Uterus (tissue), 4 donors: ENCODE results near the gene GIMAP1. TPM values are rescaled to one million over a fixed set of nuclear protein-coding genes. Genes with fewer than 3 reads are reported as not detected.

Source experiments
- DNase-seq, 2 donors: peaks; one replicate each; pipeline ENCODE4 v3.0.0-alpha.2; 2019 to 2020
- H3K27ac ChIP-seq, 2 donors: fragments of 200-600 bp; sonication (generic); 1 replicate in 1 of 2; 2 replicates in 1 of 2; pipeline ENCODE4 v1.5.1; 2016 to 2018
- H3K27me3 ChIP-seq, 2 donors: fragments of 200-600 bp; sonication (generic); one replicate each; pipeline ENCODE4 v1.5.1; 2018 to 2019; ENCODE audit warnings: control low read depth in 1 of 2
- H3K36me3 ChIP-seq, 2 donors: fragments of 200-600 bp; sonication (generic); one replicate each; pipeline ENCODE4 v1.5.1; 2019; ENCODE audit warnings: control low read depth in 1 of 2
- H3K4me1 ChIP-seq, 2 donors: fragments of 200-600 bp; sonication (generic); one replicate each; pipeline ENCODE4 v1.5.1; 2018 to 2019; ENCODE audit warnings: control low read depth in 1 of 2
- H3K4me3 ChIP-seq, 2 donors: fragments of 200-600 bp; sonication (generic); 1 replicate in 1 of 2; 2 replicates in 1 of 2; pipeline ENCODE4 v1.5.1; 2018 to 2019; ENCODE audit warnings: mild to moderate bottlenecking in 1 of 2
- H3K9me3 ChIP-seq, 2 donors: fragments of 200-600 bp; sonication (generic); one replicate each; pipeline ENCODE4 v1.5.1; 2019; ENCODE audit warnings: control low read depth in 1 of 2
- CTCF ChIP-seq, 4 experiments: fragments of 200-600 bp in 2 of 4; fragments of 450-650 bp in 2 of 4; sonication (generic) in 2 of 4; IDR thresholded peaks; one replicate each; pipeline ENCODE4 v1.5.1; 2016 to 2019; ENCODE audit warnings: antibody characterized with exemption in 4 of 4, mild to moderate bottlenecking in 2 of 4, moderate library complexity in 1 of 4
- POLR2A ChIP-seq, 2 donors: fragments of 450-650 bp; IDR thresholded peaks; one replicate each; pipeline ENCODE4 v1.6.1; 2016; ENCODE audit warnings: antibody characterized with exemption in 2 of 2, mild to moderate bottlenecking in 1 of 2, moderate library complexity in 1 of 2
- intact Hi-C: fragments of 100-400 bp; cut with DNase I; formaldehyde crosslinking; loops from one replicate; pipeline ENCODE4 v1.15.1; 2023; ENCODE audit warnings: low total_unique reads
- total RNA-seq, 4 donors: library from RNA; depleted of rRNA in 3 of 4; stranded (reverse); fragments of >200 nt in 3 of 4; gene quantifications; one replicate each; pipeline versions ENCODE4 v1.1.0 to v1.2.4, GENCODE V29; 2014 to 2023
- donor health status: DM: yes; HTN: yes; CAD: no.

The GIMAP1 gene
- total RNA-seq, 4 donors from 2014 or later: 4.0 to 19.1 (median 9.9) TPM

- Histone ChIP-seq H3K9me3 (no peaks in the 10 kb centered on the region), H3K27ac (no peak overlapping the region), H3K27me3 (no peaks in the 10 kb centered on the region), H3K4me3 (no peak overlapping the region), H3K36me3 (no peaks in the 10 kb centered on the region), H3K4me1 (no peaks in the 10 kb centered on the region)
- TF ChIP-seq POLR2A (IDR thresholded peaks at IDR 0.05): no peak
- TF ChIP-seq CTCF (IDR thresholded peaks at IDR 0.05): no peak
- no peak for DNase-seq
- intact Hi-C loops: no loop called here
Observed at GRCh38 chr7:150719960-150720891, 3.8 kb downstream of the GIMAP1 start.

GRCh38 chr7:150721970-150722373 lies 5.6 kb downstream of the GIMAP1 start:
- H3K4me3 ChIP-seq: no peak overlapping the region
- H3K9me3 ChIP-seq: no peaks in the 10 kb centered on the region
- intact Hi-C loops: no loop called here
- no peak overlapping the region for H3K27ac ChIP-seq
- H3K27me3 ChIP-seq: no peaks in the 10 kb centered on the region
- no peaks in the 10 kb centered on the region for H3K36me3 ChIP-seq
- TF ChIP-seq POLR2A (IDR thresholded peaks at IDR 0.05) (no peak), CTCF (IDR thresholded peaks at IDR 0.05) (no peak)
- no peaks in the 10 kb centered on the region for H3K4me1 ChIP-seq
- no peak for DNase-seq

GRCh38 chr7:150722431-150722931 lies 6.1 kb downstream of the GIMAP1 start:
- no peak overlapping the region for H3K4me3 ChIP-seq
- H3K27ac ChIP-seq: no peak overlapping the region
- no peaks in the 10 kb centered on the region for H3K27me3 ChIP-seq
- no peaks in the 10 kb centered on the region for H3K9me3 ChIP-seq
- intact Hi-C loops: no loop called here
- H3K36me3 ChIP-seq: no peaks in the 10 kb centered on the region
- no peaks in the 10 kb centered on the region for H3K4me1 ChIP-seq
- no peak for DNase-seq
- TF ChIP-seq CTCF (IDR thresholded peaks at IDR 0.05): no peak
- TF ChIP-seq POLR2A (IDR thresholded peaks at IDR 0.05): no peak

- Histone ChIP-seq H3K27me3 (no peaks in the 10 kb centered on the region), H3K4me3 (no peak overlapping the region), H3K27ac (no peak overlapping the region), H3K9me3 (no peaks in the 10 kb centered on the region), H3K4me1 (no peaks in the 10 kb centered on the region), H3K36me3 (no peaks in the 10 kb centered on the region)
- no peak for DNase-seq
- no peak for TF ChIP-seq CTCF (IDR thresholded peaks at IDR 0.05)
- TF ChIP-seq POLR2A (IDR thresholded peaks at IDR 0.05): no peak
- intact Hi-C loops: no loop called here
Observed at GRCh38 chr7:150723467-150723866, 7.1 kb downstream of the GIMAP1 start.

- intact Hi-C loops: no loop called here
- no peak for DNase-seq
- Histone ChIP-seq H3K27ac (no peak overlapping the region), H3K27me3 (no peaks in the 10 kb centered on the region), H3K4me1 (no peaks in the 10 kb centered on the region), H3K9me3 (no peaks in the 10 kb centered on the region), H3K4me3 (no peak overlapping the region), H3K36me3 (no peaks in the 10 kb centered on the region)
- TF ChIP-seq POLR2A (IDR thresholded peaks at IDR 0.05): no peak
- TF ChIP-seq CTCF (IDR thresholded peaks at IDR 0.05): no peak
Observed at GRCh38 chr7:150727381-150727780, 11.0 kb downstream of the GIMAP1 start.
